Endodermal cell (in vitro differentiated cells): ENCODE data around the gene C1QTNF8. TPM values are rescaled to one million over a fixed set of nuclear protein-coding genes. Genes with fewer than 3 reads are reported as not detected.

ENCODE experiments used
- DNase-seq: peaks from one replicate; pipeline ENCODE4 v3.0.0-alpha.2; 2017
- H3K27ac ChIP-seq: 2 replicates; pipeline ENCODE4 v1.5.1; 2013; ENCODE audit warnings: mild to moderate bottlenecking, low read depth, low read length, moderate library complexity
- H3K27me3 ChIP-seq: 2 replicates; pipeline ENCODE4 v1.6.1; 2013; ENCODE audit warnings: mild to moderate bottlenecking, low read length, moderate library complexity; ENCODE audit not compliant: insufficient read depth, control insufficient read depth, poor library complexity, severe bottlenecking
- H3K36me3 ChIP-seq: 2 replicates; pipeline ENCODE4 v1.7.0; 2013; ENCODE audit warnings: mild to moderate bottlenecking, low read length, moderate library complexity; ENCODE audit not compliant: control insufficient read depth, insufficient read depth
- H3K4me1 ChIP-seq: one replicate; pipeline ENCODE4 v1.7.0; 2013; ENCODE audit warnings: low read length; ENCODE audit not compliant: control insufficient read depth, insufficient read depth
- H3K4me3 ChIP-seq: 2 replicates; pipeline ENCODE4 v1.5.1; 2013; ENCODE audit warnings: mild to moderate bottlenecking, low read length, moderate library complexity
- H3K9ac ChIP-seq: 2 replicates; pipeline ENCODE4 v1.6.1; 2013; ENCODE audit warnings: mild to moderate bottlenecking, low read length, moderate library complexity; ENCODE audit not compliant: poor library complexity, severe bottlenecking; ENCODE audit errors: extremely low read depth
- H3K9me3 ChIP-seq: 2 replicates; pipeline ENCODE4 v1.6.1; 2013; ENCODE audit warnings: mild to moderate bottlenecking, low read length, moderate library complexity; ENCODE audit not compliant: control insufficient read depth
- H3K27ac Mint-ChIP-seq: 2 replicates; pipeline ENCODE4 v1.8.0; 2020; ENCODE audit warnings: mixed read lengths
- H3K27me3 Mint-ChIP-seq: 2 replicates; pipeline ENCODE4 v1.8.0; 2021; ENCODE audit warnings: mild to moderate bottlenecking, mixed read lengths; ENCODE audit not compliant: insufficient read depth
- H3K36me3 Mint-ChIP-seq: 2 replicates; pipeline ENCODE4 v1.8.0; 2020; ENCODE audit warnings: low read depth, mixed read lengths
- H3K4me1 Mint-ChIP-seq: 2 replicates; pipeline ENCODE4 v1.8.0; 2020; ENCODE audit warnings: mixed read lengths
- H3K4me3 Mint-ChIP-seq: 2 replicates; pipeline ENCODE4 v1.8.0; 2020; ENCODE audit warnings: mild to moderate bottlenecking, moderate library complexity, mixed read lengths
- H3K9me3 Mint-ChIP-seq: 2 replicates; pipeline ENCODE4 v1.8.0; 2020; ENCODE audit warnings: mild to moderate bottlenecking, mixed read lengths
- whole genome bisulfite sequencing, 2 experiments: methylation state at CpG; one replicate each; pipeline versions ENCODE4 v1.1.5 to v1.1.7; 2013; ENCODE audit warnings: missing lambda C conversion rate in 2 of 2, mixed read lengths in 1 of 2; ENCODE audit not compliant: insufficient coverage in 1 of 2, insufficient read length in 1 of 2; 5-methylcytosine and 5-hydroxymethylcytosine counted together
- total RNA-seq, 2 donors: library from RNA; stranded (reverse); fragmentation: NEBNext Ultra II Directional in 1 of 2; extraction: Animal tissue kit (Norgen Biotek cat#: 25700) in 1 of 2; gene quantifications; 2 replicates in 1 of 2; 3 replicates in 1 of 2; pipeline ENCODE4 v1.2.1, GENCODE V29; 2021
- TF ChIP-seq, protein P1 (sequence below): fragments of 200-600 bp; sonication (generic); conservative IDR thresholded peaks from 2 replicates; pipeline ENCODE4 v1.5.0; 2021; ENCODE audit warnings: antibody characterized with exemption, mild to moderate bottlenecking

Gene C1QTNF8
- total RNA-seq, 2 donors from 2014 or later = 0.15 to 0.20 TPM

DNA sequence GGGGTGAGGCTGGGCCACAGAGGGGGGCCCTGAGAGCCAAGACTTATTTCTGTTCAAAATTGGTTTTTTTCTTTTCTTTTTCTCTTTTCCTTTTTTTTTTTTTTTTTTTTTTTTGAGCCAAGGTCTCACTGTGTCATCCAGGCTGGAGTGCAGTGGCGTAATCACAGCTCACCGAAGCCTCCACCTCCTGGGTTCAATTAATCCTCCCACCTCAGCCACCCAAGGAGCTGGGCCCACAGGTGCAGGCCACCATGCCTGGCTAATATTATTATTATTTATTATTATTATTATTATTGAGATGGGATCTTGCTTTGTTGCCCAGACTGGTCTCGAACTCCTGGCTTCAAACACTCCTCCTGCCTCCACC is 39.4 kb upstream of the C1QTNF8 start:
- H3K4me3 Mint-ChIP-seq = no peak overlapping the region
- Histone ChIP-seq H3K9me3 (no peaks in the 10 kb centered on the region), H3K4me1 (no peaks in the 10 kb centered on the region), H3K27ac (no peak overlapping the region), H3K9ac (no peak overlapping the region), H3K27me3 (no peaks in the 10 kb centered on the region), H3K36me3 (no peaks in the 10 kb centered on the region), H3K4me3 (no peak overlapping the region)
- no peaks in the 10 kb centered on the region for H3K36me3 Mint-ChIP-seq
- DNase-seq = no peak
- no peak overlapping the region for H3K27ac Mint-ChIP-seq
- H3K4me1 Mint-ChIP-seq = no peaks in the 10 kb centered on the region
- H3K9me3 Mint-ChIP-seq = no peaks in the 10 kb centered on the region
- TF ChIP-seq, protein P1, sequence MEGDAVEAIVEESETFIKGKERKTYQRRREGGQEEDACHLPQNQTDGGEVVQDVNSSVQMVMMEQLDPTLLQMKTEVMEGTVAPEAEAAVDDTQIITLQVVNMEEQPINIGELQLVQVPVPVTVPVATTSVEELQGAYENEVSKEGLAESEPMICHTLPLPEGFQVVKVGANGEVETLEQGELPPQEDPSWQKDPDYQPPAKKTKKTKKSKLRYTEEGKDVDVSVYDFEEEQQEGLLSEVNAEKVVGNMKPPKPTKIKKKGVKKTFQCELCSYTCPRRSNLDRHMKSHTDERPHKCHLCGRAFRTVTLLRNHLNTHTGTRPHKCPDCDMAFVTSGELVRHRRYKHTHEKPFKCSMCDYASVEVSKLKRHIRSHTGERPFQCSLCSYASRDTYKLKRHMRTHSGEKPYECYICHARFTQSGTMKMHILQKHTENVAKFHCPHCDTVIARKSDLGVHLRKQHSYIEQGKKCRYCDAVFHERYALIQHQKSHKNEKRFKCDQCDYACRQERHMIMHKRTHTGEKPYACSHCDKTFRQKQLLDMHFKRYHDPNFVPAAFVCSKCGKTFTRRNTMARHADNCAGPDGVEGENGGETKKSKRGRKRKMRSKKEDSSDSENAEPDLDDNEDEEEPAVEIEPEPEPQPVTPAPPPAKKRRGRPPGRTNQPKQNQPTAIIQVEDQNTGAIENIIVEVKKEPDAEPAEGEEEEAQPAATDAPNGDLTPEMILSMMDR = no peak
- 80 to 96% methylated on average over 1 to 3 of the region's 3 CpGs for WGBS, 2 experiments
- H3K27me3 Mint-ChIP-seq = peaks cover 7% of the 10 kb centered on the region

DNA sequence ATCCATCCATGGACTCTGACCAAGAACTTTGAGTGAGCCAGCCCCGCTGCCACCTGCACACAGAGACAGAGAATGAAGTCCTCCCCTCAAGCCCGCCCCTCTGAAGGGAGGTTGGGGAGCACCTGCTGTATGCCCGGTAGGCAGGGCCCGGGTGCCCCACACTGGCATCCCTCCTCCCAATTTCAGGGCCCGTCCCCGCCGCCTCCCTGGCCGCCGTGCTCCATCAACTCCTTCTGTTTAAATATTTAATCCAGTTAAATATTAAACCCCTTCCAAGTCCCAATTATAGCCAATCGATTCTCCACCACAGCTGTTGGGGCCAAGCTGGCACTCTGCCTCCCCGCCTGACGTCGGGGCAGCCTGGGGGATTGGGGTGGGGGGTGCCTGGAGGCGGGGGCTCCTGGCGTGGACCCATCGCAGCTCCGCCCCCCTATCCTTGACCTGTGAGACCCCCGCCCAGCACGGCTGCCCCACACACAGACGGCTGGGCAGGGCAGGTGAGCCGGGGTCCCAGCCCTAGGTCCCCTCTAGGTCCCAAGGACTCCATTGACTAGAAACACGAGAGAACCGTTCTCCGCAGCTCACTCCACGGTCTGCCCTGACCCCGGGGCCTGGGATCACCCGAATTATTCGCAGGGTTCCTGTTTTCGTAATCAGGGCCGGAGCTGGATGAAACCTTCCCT is 38.9 kb upstream of the C1QTNF8 start:
- TF ChIP-seq, protein P1 = no peak
- no peak overlapping the region for H3K4me3 Mint-ChIP-seq
- Histone ChIP-seq H3K4me3 (no peak overlapping the region), H3K4me1 (no peaks in the 10 kb centered on the region), H3K27ac (no peak overlapping the region), H3K36me3 (no peaks in the 10 kb centered on the region), H3K27me3 (no peaks in the 10 kb centered on the region), H3K9me3 (no peaks in the 10 kb centered on the region), H3K9ac (no peak overlapping the region)
- peaks cover 4% of the 10 kb centered on the region for H3K27me3 Mint-ChIP-seq
- 92 to 95% methylated on average over 15 to 30 of the region's 30 CpGs for WGBS, 2 experiments
- no peaks in the 10 kb centered on the region for H3K9me3 Mint-ChIP-seq
- no peaks in the 10 kb centered on the region for H3K36me3 Mint-ChIP-seq
- no peak overlapping the region for H3K27ac Mint-ChIP-seq
- no peak for DNase-seq
- no peaks in the 10 kb centered on the region for H3K4me1 Mint-ChIP-seq

DNA sequence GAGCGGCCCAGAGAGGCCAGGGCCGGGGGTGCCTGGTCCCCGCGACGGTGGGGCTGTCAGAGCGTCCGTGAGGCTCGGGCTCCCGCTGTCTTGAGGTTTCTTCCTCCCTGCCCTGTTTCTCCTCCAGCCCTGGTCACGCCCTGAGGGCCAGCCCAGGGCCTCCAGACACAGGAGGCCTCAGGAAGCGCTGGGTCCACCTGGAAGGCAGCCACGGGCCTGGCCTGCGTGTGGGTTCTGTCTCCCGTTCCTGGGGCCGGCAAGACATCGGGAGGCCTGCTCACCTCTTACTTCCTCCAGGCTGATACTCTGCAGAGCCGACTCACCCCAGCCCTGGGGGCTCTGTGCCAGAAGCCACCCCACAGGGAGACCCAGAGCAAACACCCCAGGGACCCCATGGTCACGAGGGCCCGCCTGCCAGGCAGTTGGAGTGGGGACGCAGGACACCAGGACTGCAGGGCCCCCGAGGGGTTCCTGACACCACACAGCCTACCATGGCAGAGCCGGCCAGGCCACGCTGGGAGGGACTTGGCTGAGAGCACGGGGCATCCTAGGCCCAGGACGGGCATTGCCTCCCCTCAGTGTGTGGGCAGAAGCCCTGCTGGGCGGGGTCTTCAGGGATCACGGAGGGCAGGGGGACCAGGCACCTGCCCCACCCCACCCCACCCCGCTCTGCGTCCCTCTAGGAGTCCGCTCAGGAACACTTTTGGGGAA is 37.9 kb upstream of the C1QTNF8 start:
- no peaks in the 10 kb centered on the region for H3K9me3 Mint-ChIP-seq
- H3K4me3 Mint-ChIP-seq = no peak overlapping the region
- H3K27me3 ChIP-seq = no peaks in the 10 kb centered on the region
- no peaks in the 10 kb centered on the region for H3K4me1 ChIP-seq
- H3K4me3 ChIP-seq = no peak overlapping the region
- no peak for DNase-seq
- H3K4me1 Mint-ChIP-seq = no peaks in the 10 kb centered on the region
- no peaks in the 10 kb centered on the region for H3K36me3 Mint-ChIP-seq
- no peak overlapping the region for H3K27ac ChIP-seq
- TF ChIP-seq, protein P1 = no peak
- peaks cover 4% of the 10 kb centered on the region for H3K27me3 Mint-ChIP-seq
- no peaks in the 10 kb centered on the region for H3K9me3 ChIP-seq
- no peak overlapping the region for H3K9ac ChIP-seq
- 87 to 89% methylated on average over 11 to 30 of the region's 30 CpGs for WGBS, 2 experiments
- no peak overlapping the region for H3K27ac Mint-ChIP-seq
- no peaks in the 10 kb centered on the region for H3K36me3 ChIP-seq
